Fibroblast of mammary gland (primary cell): ENCODE measurements around the gene TAB2.
A peak's percentile ranks its signal among the peaks of the same experiment; 100 is the strongest.

ENCODE experiments used
- DNase-seq: peaks from one replicate; pipeline ENCODE4 v3.0.0-alpha.2; 2010; ENCODE audit warnings: low read depth
- H3K4me3 ChIP-seq: 2 replicates; pipeline ENCODE4 v1.5.1; 2011; ENCODE audit warnings: low read depth, mild to moderate bottlenecking, low read length, moderate library complexity; ENCODE audit not compliant: control insufficient read depth
- TF ChIP-seq, protein P1 (sequence below): conservative IDR thresholded peaks from 2 replicates; pipeline ENCODE4 v1.5.1; 2011; ENCODE audit warnings: low read depth, low read length, inconsistent platforms; ENCODE audit not compliant: control insufficient read depth, insufficient read depth

TAB2 gene

DNA sequence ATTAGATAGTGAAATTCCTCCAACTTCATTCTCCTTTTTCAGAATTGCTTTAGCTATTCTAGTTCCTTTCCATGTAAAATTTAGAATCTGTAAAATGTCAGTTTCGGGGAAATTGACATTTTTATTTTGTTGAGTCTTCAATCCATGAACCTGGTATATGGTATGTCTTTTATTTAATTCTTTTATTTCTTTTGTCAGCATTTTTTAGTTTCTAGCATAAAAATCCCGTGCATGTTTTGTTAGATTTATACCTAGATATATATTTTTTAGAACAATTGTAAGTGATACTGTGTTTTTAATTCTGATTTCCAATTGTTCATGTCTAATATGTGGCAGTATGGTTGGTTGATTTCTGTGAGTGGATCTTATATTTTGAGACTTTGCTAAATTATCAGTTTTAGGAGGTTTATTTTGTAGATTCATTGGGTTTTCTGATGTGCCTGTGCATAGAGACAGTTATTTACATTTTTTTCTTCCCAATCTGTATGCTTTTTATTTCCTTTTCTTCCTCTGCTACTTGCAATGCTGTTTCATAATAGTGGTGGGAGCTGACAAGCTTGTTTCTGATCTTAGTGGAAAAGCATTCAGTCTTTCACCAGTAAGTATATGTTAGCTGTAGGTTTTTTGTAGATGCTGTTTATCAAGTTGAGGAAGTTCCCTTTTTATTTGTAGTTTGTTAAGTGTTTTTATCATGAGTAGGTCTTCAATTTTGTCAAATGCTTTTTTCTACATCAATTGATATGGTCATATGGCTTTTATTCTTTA, 13.7 kb downstream of the TAB2 start:
- H3K4me3 ChIP-seq: no peak overlapping the region
- DNase-seq: peak; percentile 42
- TF ChIP-seq, protein P1, sequence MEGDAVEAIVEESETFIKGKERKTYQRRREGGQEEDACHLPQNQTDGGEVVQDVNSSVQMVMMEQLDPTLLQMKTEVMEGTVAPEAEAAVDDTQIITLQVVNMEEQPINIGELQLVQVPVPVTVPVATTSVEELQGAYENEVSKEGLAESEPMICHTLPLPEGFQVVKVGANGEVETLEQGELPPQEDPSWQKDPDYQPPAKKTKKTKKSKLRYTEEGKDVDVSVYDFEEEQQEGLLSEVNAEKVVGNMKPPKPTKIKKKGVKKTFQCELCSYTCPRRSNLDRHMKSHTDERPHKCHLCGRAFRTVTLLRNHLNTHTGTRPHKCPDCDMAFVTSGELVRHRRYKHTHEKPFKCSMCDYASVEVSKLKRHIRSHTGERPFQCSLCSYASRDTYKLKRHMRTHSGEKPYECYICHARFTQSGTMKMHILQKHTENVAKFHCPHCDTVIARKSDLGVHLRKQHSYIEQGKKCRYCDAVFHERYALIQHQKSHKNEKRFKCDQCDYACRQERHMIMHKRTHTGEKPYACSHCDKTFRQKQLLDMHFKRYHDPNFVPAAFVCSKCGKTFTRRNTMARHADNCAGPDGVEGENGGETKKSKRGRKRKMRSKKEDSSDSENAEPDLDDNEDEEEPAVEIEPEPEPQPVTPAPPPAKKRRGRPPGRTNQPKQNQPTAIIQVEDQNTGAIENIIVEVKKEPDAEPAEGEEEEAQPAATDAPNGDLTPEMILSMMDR: no peak

DNA sequence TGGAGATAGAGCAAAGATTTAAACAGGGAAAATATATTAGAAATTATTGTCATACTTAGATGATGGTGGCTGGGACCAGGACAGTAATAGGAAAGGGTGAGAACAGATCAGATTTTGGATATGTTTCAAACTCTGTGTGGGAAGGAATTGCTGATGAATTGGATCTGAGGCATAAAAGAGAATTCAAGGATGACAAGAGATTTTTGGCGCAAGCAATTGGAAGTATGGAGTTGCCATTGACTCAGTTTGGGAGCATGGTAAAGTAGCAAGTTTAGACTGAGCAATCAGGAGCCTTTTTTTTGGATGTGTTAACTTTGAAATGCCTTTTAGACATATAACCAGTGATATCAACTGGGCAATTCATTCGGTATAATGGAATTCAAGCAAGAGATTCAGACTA, 14.4 kb downstream of the TAB2 start:
- TF ChIP-seq, protein P1: no peak
- no peak overlapping the region for H3K4me3 ChIP-seq
- peak; percentile 71 for DNase-seq

DNA sequence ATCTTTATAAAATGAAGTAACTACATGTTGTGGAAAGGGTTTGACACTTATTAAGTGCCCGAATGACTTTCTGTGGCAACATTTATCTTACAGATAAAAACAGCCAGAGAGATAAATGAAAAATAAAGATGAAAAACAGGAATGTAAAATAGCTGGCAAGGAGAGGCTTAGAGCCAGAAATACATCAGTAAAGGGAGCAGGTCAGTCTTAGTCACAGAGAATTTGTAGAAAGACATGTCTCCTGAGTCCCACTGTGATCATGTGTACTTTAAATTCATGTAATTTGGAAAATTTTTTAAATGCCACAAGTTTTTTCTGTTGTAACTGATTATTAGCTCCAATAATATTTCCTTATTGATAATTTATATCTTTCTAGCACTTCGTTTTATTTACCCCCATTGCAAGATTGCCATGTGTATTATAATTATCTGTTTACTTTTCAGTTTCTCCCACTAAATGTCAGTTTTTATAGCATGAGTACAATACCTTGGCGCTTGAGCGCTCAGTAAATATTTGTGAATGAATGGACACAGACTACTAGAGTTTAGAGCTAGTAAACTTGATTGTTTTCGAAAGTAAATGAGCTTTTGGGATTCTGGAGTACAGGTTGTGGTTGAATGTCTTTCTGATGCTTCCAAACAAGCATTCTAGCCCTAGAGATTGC, 15.2 kb downstream of the TAB2 start:
- H3K4me3 ChIP-seq: no peak overlapping the region
- TF ChIP-seq, protein P1: no peak
- no peak for DNase-seq

DNA sequence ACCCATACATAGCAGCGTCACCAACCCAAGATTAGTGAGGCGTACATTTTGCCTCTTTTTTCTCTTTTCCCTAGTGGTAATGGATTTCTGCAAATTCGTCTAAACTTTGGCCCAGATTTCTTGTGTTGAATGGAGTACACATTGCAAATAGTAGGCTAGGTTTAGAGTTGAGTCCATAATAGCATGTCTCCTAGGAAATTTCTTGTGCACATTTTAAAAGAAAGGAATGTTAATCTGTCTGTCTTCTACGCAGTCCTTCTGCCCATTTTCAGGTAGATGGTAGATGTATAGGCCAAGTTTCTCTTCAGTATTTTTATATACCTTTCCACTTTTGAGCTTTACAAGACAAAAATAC, 15.7 kb downstream of the TAB2 start:
- TF ChIP-seq, protein P1: no peak
- no peak overlapping the region for H3K4me3 ChIP-seq
- DNase-seq: no peak

DNA sequence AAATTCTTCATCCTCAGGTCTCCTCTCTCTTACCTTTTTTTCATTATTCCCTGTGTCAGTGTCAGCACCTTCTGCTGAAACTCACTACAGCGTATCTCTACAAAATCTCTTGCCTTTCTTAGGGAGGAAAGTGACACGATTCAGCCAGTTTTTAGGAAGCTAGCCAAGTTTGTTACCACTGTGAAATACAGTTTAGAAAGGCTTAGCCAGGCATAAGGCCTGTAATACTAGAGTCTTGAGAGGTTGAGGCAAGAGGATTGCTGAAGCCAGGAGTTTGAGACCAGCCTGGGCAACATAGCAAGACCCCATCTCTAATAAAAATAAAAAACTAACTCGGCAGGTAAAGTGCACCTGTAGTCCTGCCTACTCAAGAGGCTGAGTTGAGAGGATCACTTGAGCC, 16.7 kb downstream of the TAB2 start:
- peak; percentile 69 for DNase-seq
- TF ChIP-seq, protein P1: no peak
- no peak overlapping the region for H3K4me3 ChIP-seq

DNA sequence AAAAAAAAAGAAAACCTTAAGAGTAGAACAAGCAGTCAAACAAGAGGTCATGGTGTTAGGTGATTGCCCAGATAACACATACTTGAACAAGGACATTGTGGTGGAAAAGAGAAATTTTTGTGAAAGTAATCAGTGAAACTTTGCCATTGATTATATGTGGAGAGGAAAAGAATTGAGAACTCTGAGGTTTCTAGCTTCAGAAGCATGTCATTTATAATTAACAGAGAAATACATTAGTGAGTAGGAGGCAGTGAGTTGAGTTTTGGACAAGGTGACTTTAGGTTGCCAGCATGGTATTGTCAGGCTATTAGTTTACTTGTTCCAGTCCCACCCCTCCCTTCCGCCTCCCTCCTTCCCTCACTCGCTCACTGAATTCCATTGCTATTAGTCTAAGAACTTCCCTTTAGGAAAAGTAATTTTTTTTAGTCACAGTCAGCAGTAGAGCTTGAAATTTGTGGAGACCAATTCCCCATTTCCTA, 17.2 kb downstream of the TAB2 start:
- peak; percentile 82 for DNase-seq
- H3K4me3 ChIP-seq: no peak overlapping the region
- TF ChIP-seq, protein P1: no peak
